ENCODE data around the gene ARID1A. TPM values are rescaled to one million over a fixed set of nuclear protein-coding genes. Genes with fewer than 3 reads are reported as not detected.
"Not testable (repeated sequence)": the region's sequence is repeated elsewhere in the genome, so short reads cannot be mapped to it uniquely, and the experiment has no call there.

ARID1A gene
- total and polyA plus RNA-seq, 4 donors = 12.2 to 31.9 (median 20.2) TPM

- Histone ChIP-seq H3K36me3 (ENCODE audit: control insufficient read depth in 4 of 4, insufficient read depth in 3 of 4, low read depth in 1 of 4, low read length in 3 of 4) (peaks cover 0 to 4% (median 2%) of the 10 kb centered on the region in 4 donors), H3K4me1 (ENCODE audit: control insufficient read depth in 4 of 4, insufficient read depth in 4 of 4, low read length in 3 of 4) (peaks cover 12 to 43% (median 33%) of the 10 kb centered on the region in 4 donors), H3K27ac (ENCODE audit: low read depth in 1 of 2, low read length in 2 of 2) (peak overlapping the region; percentile 89 to 98), H3K9me3 (ENCODE audit: control insufficient read depth in 4 of 4, low read length in 3 of 4) (no peaks in the 10 kb centered on the region), H3K27me3 (ENCODE audit: control insufficient read depth in 4 of 4, insufficient read depth in 4 of 4, low read length in 3 of 4) (no peaks in the 10 kb centered on the region), H3K4me3 (ENCODE audit: low read depth in 1 of 3, low read length in 3 of 3) (peak overlapping the region in 1 of 3 donors; percentile 11), H3K9ac (ENCODE audit: low read depth in 1 of 2, low read length in 2 of 2) (peak overlapping the region in 1 of 2 donors; percentile 44)
- 27% methylated on average over 5 of the region's 5 CpGs for WGBS
- TF ChIP-seq TAF1 (conservative IDR thresholded peaks at IDR 0.05) (no peak), EGR1 (IDR thresholded peaks at IDR 0.05; ENCODE audit: low read depth in 2 of 2) (peak in 1 of 2 donors; percentile 29), FOXA2 (IDR thresholded peaks at IDR 0.05) (peak; percentile 72), HNF4A (conservative IDR thresholded peaks at IDR 0.05) (peak; percentile 72 to 82), ZBTB33 (IDR thresholded peaks at IDR 0.05) (peak; percentile 54), RXRA (IDR thresholded peaks at IDR 0.05) (peak; percentile 87 to 96), CTCF (IDR thresholded peaks at IDR 0.05; ENCODE audit: low read depth, low read length, missing input control) (no peak), SP1 (IDR thresholded peaks at IDR 0.05) (peak; percentile 91), RAD21 (IDR thresholded peaks at IDR 0.05) (peak; percentile 47 to 57), GABPA (IDR thresholded peaks at IDR 0.05 in 1 of 2, conservative IDR thresholded peaks at IDR 0.05 in 1 of 2) (no peak), NR2F2 (IDR thresholded peaks at IDR 0.05) (peak; percentile 25), ATF3 (IDR thresholded peaks at IDR 0.05) (no peak), REST (IDR thresholded peaks at IDR 0.05) (peak; percentile 56), MAX (IDR thresholded peaks at IDR 0.05) (peak; percentile 74), JUND (IDR thresholded peaks at IDR 0.05) (peak in 1 of 2 donors; percentile 86), YY1 (IDR thresholded peaks at IDR 0.05) (peak; percentile 62), HNF4G (IDR thresholded peaks at IDR 0.05) (no peak), FOXA1 (IDR thresholded peaks at IDR 0.05) (peak; percentile 70)
- no peak for DNase-seq (ENCODE audit: low spot score)
Measured at GRCh38 chr1:26799479-26800142, 103.8 kb downstream of the ARID1A start.

- peaks cover 8 to 22% (median 17%) of the 10 kb centered on the region in 4 donors for H3K4me1 ChIP-seq (ENCODE audit: control insufficient read depth in 4 of 4, insufficient read depth in 4 of 4, low read length in 3 of 4)
- WGBS = 98% methylated on average over 29 of the region's 36 CpGs
- H3K36me3 ChIP-seq (ENCODE audit: control insufficient read depth in 4 of 4, insufficient read depth in 3 of 4, low read depth in 1 of 4, low read length in 3 of 4); H3K27ac ChIP-seq (ENCODE audit: low read depth in 1 of 2, low read length in 2 of 2); H3K9me3 ChIP-seq (ENCODE audit: control insufficient read depth in 4 of 4, low read length in 3 of 4); H3K27me3 ChIP-seq (ENCODE audit: control insufficient read depth in 4 of 4, insufficient read depth in 4 of 4, low read length in 3 of 4); H3K9ac ChIP-seq (ENCODE audit: low read depth in 1 of 2, low read length in 2 of 2); DNase-seq (ENCODE audit: low spot score); H3K4me3 ChIP-seq (ENCODE audit: low read depth in 1 of 3, low read length in 3 of 3): not testable (repeated sequence)
Measured at GRCh38 chr1:26803932-26804331, 108.1 kb downstream of the ARID1A start.
